GM23248 (cell line): ENCODE data around the gene ERBB4.

Source experiments
- EZH2 ChIP-seq: fragments of 200-600 bp; sonication (generic); IDR thresholded peaks from 2 replicates; pipeline ENCODE4 v1.6.1; 2018; ENCODE audit warnings: antibody characterized with exemption, mild to moderate bottlenecking; ENCODE audit not compliant: insufficient read depth, poor library complexity, severe bottlenecking
- EZH2phosphoT487 ChIP-seq: fragments of 200-600 bp; sonication (generic); IDR thresholded peaks from 2 replicates; pipeline ENCODE4 v1.6.1; 2018; ENCODE audit warnings: antibody characterized with exemption, moderate library complexity, mild to moderate bottlenecking, low read depth; ENCODE audit not compliant: insufficient read depth

DNA sequence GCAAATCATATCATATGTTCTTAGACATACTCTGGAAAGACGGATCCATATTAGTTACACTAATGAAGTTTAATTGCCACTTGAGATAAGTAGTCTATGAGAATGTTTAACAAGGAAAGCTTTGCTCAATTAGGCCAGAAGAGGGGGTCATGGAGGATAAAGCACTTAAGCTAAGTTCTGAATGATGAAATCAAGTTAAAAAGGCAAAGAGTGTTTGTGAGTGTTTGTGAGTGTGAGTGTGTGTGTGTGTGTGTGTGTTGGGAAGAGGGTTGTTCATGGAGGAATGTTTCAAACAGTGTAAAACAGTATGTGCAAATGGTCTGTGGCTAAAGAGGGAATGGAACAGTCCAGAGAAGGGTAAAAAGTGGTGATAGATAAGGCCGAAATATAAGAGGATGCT is 360.9 kb downstream of the ERBB4 start:
- no peak for TF ChIP-seq EZH2
- TF ChIP-seq EZH2phosphoT487: no peak
